Sigmoid colon (tissue), 4 donors: ENCODE data around the gene MAGI2.

Experiments
- CTCF ChIP-seq, 4 experiments: fragments of 450-650 bp in 3 of 4; fragments of 200-600 bp in 1 of 4; IDR thresholded peaks; one replicate each; pipeline ENCODE4 v1.5.1; 2016 to 2019; ENCODE audit warnings: antibody characterized with exemption in 4 of 4, mild to moderate bottlenecking in 3 of 4, moderate library complexity in 2 of 4
- EP300 ChIP-seq, 4 donors: sonication (generic); formaldehyde crosslinking; IDR thresholded peaks; one replicate each; pipeline ENCODE4 v1.6.1; 2017; ENCODE audit warnings: antibody characterized with exemption in 4 of 4
- POLR2A ChIP-seq, 2 donors: fragments of 450-650 bp; IDR thresholded peaks; one replicate each; pipeline ENCODE4 v1.6.1; 2016; ENCODE audit warnings: antibody characterized with exemption in 2 of 2, mild to moderate bottlenecking in 2 of 2, moderate library complexity in 2 of 2
- POLR2AphosphoS5 ChIP-seq, 4 donors: sonication (generic); formaldehyde crosslinking; IDR thresholded peaks; one replicate each; pipeline ENCODE4 v1.6.1; 2017; ENCODE audit warnings: antibody characterized with exemption in 4 of 4

- TF ChIP-seq POLR2A (IDR thresholded peaks at IDR 0.05) (no peak), CTCF (IDR thresholded peaks at IDR 0.05) (no peak), POLR2AphosphoS5 (IDR thresholded peaks at IDR 0.05) (no peak), EP300 (IDR thresholded peaks at IDR 0.05) (no peak)
These were observed 1051.4 kb downstream of the MAGI2 start for GRCh38 chr7:78402096-78402495.
